Esophagus muscularis mucosa (tissue), 4 donors: Measurements from ENCODE around the gene AKAP6.

Source experiments
- EP300 ChIP-seq: sonication (generic); formaldehyde crosslinking; IDR thresholded peaks from one replicate; pipeline ENCODE4 v1.6.1; 2017; ENCODE audit warnings: antibody characterized with exemption
- POLR2A ChIP-seq: fragments of 450-650 bp; IDR thresholded peaks from one replicate; pipeline ENCODE4 v1.6.1; 2017; ENCODE audit warnings: antibody characterized with exemption, moderate library complexity, mild to moderate bottlenecking, low read depth
- POLR2AphosphoS5 ChIP-seq, 2 donors: sonication (generic); formaldehyde crosslinking; IDR thresholded peaks; one replicate each; pipeline ENCODE4 v1.6.1; 2017; ENCODE audit warnings: antibody characterized with exemption in 2 of 2
- TF ChIP-seq, protein P1 (sequence below), 3 experiments: fragments of 200-600 bp in 2 of 3; fragments of 450-650 bp in 1 of 3; sonication (generic) in 2 of 3; IDR thresholded peaks; one replicate each; pipeline ENCODE4 v1.5.1; 2017 to 2019; ENCODE audit warnings: antibody characterized with exemption in 3 of 3, mild to moderate bottlenecking in 2 of 3, moderate library complexity in 1 of 3

DNA sequence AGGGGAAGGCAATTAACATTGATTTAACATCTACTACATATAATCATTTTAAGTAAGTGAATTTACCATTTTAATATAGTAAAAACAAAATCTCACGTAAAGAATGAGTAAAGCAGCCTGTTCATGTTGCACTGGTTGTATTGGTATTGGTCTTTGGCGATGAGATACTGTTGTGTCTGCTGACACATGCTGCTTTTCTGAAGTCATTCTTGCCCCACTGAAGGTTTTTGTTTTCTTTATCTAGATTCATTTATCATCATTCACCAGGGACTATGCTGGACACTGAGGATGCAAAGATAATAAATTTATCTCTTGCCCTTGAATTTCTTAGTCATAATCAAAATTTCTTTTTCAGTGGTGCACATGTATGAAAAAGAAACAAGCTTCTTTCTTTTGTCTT lies 363.3 kb downstream of the AKAP6 start:
- TF ChIP-seq, protein P1, sequence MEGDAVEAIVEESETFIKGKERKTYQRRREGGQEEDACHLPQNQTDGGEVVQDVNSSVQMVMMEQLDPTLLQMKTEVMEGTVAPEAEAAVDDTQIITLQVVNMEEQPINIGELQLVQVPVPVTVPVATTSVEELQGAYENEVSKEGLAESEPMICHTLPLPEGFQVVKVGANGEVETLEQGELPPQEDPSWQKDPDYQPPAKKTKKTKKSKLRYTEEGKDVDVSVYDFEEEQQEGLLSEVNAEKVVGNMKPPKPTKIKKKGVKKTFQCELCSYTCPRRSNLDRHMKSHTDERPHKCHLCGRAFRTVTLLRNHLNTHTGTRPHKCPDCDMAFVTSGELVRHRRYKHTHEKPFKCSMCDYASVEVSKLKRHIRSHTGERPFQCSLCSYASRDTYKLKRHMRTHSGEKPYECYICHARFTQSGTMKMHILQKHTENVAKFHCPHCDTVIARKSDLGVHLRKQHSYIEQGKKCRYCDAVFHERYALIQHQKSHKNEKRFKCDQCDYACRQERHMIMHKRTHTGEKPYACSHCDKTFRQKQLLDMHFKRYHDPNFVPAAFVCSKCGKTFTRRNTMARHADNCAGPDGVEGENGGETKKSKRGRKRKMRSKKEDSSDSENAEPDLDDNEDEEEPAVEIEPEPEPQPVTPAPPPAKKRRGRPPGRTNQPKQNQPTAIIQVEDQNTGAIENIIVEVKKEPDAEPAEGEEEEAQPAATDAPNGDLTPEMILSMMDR (IDR thresholded peaks at IDR 0.05): no peak
- TF ChIP-seq POLR2AphosphoS5 (IDR thresholded peaks at IDR 0.05) (no peak), POLR2A (no peak), EP300 (no peak)
